Transverse colon (tissue), 4 donors: ENCODE data around the gene CD8B2. TPM values are rescaled to one million over a fixed set of nuclear protein-coding genes. Genes with fewer than 3 reads are reported as not detected.

Source experiments
- DNase-seq: peaks from one replicate; pipeline ENCODE4 v3.0.0-alpha.2; 2019
- H3K27ac ChIP-seq, 4 donors: fragments of 200-600 bp; sonication (generic); 2 replicates each; pipeline ENCODE4 v1.5.1; 2016 to 2018; ENCODE audit warnings: inconsistent platforms in 4 of 4
- H3K27me3 ChIP-seq: fragments of 200-600 bp; sonication (generic); 2 replicates; pipeline ENCODE4 v1.5.1; 2017; ENCODE audit warnings: inconsistent platforms
- H3K36me3 ChIP-seq, 4 donors: fragments of 200-600 bp; sonication (generic); 2 replicates each; pipeline ENCODE4 v1.5.1; 2017 to 2019; ENCODE audit warnings: inconsistent platforms in 4 of 4
- H3K4me1 ChIP-seq, 4 donors: fragments of 200-600 bp; sonication (generic); 2 replicates each; pipeline ENCODE4 v1.5.1; 2017 to 2020; ENCODE audit warnings: inconsistent platforms in 4 of 4
- H3K4me3 ChIP-seq, 4 donors: fragments of 200-600 bp; sonication (generic); 1 replicate in 1 of 4; 2 replicates in 3 of 4; pipeline versions ENCODE4 v1.5.1 to v1.6.1; 2017 to 2019; ENCODE audit warnings: inconsistent platforms in 4 of 4
- H3K9me3 ChIP-seq, 2 donors: fragments of 200-600 bp; sonication (generic); 2 replicates each; pipeline ENCODE4 v1.5.1; 2017 to 2019; ENCODE audit warnings: inconsistent platforms in 2 of 2
- EP300 ChIP-seq: sonication (generic); formaldehyde crosslinking; IDR thresholded peaks from one replicate; pipeline ENCODE4 v1.6.1; 2017; ENCODE audit warnings: antibody characterized with exemption, low read depth
- POLR2A ChIP-seq: fragments of 450-650 bp; IDR thresholded peaks from one replicate; pipeline ENCODE4 v1.6.1; 2016; ENCODE audit warnings: antibody characterized with exemption, mild to moderate bottlenecking, moderate library complexity
- POLR2AphosphoS5 ChIP-seq, 3 donors: sonication (generic); formaldehyde crosslinking; IDR thresholded peaks; one replicate each; pipeline ENCODE4 v1.6.1; 2016; ENCODE audit warnings: antibody characterized with exemption in 3 of 3
- WGBS, 2 donors: methylation state at CpG; one replicate each; pipeline ENCODE4 v1.1.5; 2018; ENCODE audit warnings: low coverage in 1 of 2; 5-methylcytosine and 5-hydroxymethylcytosine counted together
- in situ Hi-C, 4 donors: fragments of 200-750 bp; cut with MboI; loops; one replicate each; pipeline versions ENCODE4 v1.15.0 to v1.15.1; 2017; ENCODE audit warnings: low sequenced_read_pairs in 3 of 4, low pct_ligation_motif_present in 1 of 4, low pct_unique_long_range_greater_than_20kb in 1 of 4
- intact Hi-C: fragments of 100-400 bp; cut with DNase I; formaldehyde crosslinking; loops from one replicate; pipeline ENCODE4 v1.15.1; 2023; ENCODE audit warnings: low total_unique reads
- total RNA-seq, 4 donors: library from RNA; depleted of rRNA; stranded (reverse); fragments of >200 nt; gene quantifications; one replicate each; pipeline ENCODE4 v1.1.0, GENCODE V29; 2016
- TF ChIP-seq, protein P1 (sequence below), 5 experiments: fragments of 200-600 bp in 3 of 5; fragments of 450-650 bp in 2 of 5; sonication (generic) in 3 of 5; IDR thresholded peaks; 1 replicate in 2 of 5; 2 replicates in 3 of 5; pipeline ENCODE4 v1.5.1; 2016 to 2017; ENCODE audit warnings: antibody characterized with exemption in 5 of 5, inconsistent platforms in 3 of 5, mild to moderate bottlenecking in 2 of 5, moderate library complexity in 1 of 5

Gene CD8B2
- total RNA-seq, 4 donors from 2014 or later, result not detected

DNA sequence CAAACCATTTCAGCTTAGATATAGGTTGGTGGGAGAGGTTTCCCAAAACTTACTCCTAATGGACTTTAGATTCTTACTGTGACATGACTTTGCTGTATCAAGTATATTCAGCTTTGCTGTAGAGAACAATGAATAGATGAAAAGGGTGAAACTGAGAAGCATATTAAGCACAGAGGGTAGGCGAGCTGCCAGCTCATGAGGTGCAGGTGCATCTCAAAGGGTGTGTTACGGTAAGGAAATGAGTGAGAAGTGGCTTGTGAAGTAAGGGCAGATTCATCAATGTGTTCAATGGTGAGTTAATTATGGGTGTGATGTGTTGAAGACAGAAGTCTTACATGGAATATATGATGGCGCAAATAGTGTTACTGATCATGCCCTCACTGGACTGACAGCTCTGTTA lies 49.3 kb downstream of the CD8B2 start:
- H3K27me3 ChIP-seq, result no peaks in the 10 kb centered on the region
- H3K4me3 ChIP-seq, result no peak overlapping the region
- H3K27ac ChIP-seq, result no peak overlapping the region
- in situ Hi-C loops (loop anchor here in 1 of 4 donors (25.0 kb wide), 1 partner anchor 424 kb away; no protein-coding TSS in a partner anchor), intact Hi-C loops (loop anchor here (10.0 kb wide), 1 partner anchor 432 kb away; no protein-coding TSS in a partner anchor)
- 57 to 71% methylated on average over 2 to 3 of the region's 3 CpGs for WGBS, 2 donors
- H3K4me1 ChIP-seq, result no peaks in the 10 kb centered on the region
- TF ChIP-seq POLR2A (no peak), POLR2AphosphoS5 (IDR thresholded peaks at IDR 0.05) (no peak), EP300 (no peak)
- TF ChIP-seq, protein P1, sequence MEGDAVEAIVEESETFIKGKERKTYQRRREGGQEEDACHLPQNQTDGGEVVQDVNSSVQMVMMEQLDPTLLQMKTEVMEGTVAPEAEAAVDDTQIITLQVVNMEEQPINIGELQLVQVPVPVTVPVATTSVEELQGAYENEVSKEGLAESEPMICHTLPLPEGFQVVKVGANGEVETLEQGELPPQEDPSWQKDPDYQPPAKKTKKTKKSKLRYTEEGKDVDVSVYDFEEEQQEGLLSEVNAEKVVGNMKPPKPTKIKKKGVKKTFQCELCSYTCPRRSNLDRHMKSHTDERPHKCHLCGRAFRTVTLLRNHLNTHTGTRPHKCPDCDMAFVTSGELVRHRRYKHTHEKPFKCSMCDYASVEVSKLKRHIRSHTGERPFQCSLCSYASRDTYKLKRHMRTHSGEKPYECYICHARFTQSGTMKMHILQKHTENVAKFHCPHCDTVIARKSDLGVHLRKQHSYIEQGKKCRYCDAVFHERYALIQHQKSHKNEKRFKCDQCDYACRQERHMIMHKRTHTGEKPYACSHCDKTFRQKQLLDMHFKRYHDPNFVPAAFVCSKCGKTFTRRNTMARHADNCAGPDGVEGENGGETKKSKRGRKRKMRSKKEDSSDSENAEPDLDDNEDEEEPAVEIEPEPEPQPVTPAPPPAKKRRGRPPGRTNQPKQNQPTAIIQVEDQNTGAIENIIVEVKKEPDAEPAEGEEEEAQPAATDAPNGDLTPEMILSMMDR (IDR thresholded peaks at IDR 0.05), result no peak
- no peaks in the 10 kb centered on the region for H3K36me3 ChIP-seq
- H3K9me3 ChIP-seq, result no peaks in the 10 kb centered on the region
- no peak for DNase-seq

- WGBS, 2 donors, result 70 to 80% methylated on average over 1 to 4 of the region's 4 CpGs
- Histone ChIP-seq H3K36me3 (no peaks in the 10 kb centered on the region), H3K27me3 (peaks cover 1% of the 10 kb centered on the region), H3K4me1 (no peaks in the 10 kb centered on the region), H3K9me3 (no peaks in the 10 kb centered on the region), H3K27ac (no peak overlapping the region), H3K4me3 (no peak overlapping the region)
- in situ Hi-C loops, result loop anchor here in 1 of 4 donors (25.0 kb wide), 1 partner anchor 425 kb away; no protein-coding TSS in a partner anchor
- DNase-seq, result no peak
- intact Hi-C loops, result loop anchor here (10.0 kb wide), 1 partner anchor 432 kb away; no protein-coding TSS in a partner anchor
- TF ChIP-seq EP300 (no peak), POLR2A (no peak), POLR2AphosphoS5 (IDR thresholded peaks at IDR 0.05) (no peak)
- TF ChIP-seq, protein P1 (IDR thresholded peaks at IDR 0.05), result no peak
Measured at GRCh38 chr2:106537047-106537446, 49.9 kb downstream of the CD8B2 start.

- H3K4me3 ChIP-seq, result no peak overlapping the region
- no peaks in the 10 kb centered on the region for H3K9me3 ChIP-seq
- intact Hi-C loops, result loop anchor here (10.0 kb wide), 1 partner anchor 433 kb away; no protein-coding TSS in a partner anchor
- no peak for DNase-seq
- WGBS, 2 donors, result 43 to 89% methylated on average over 1 to 10 of the region's 10 CpGs
- in situ Hi-C loops, result loop anchor here in 1 of 4 donors (25.0 kb wide), 1 partner anchor 425 kb away; no protein-coding TSS in a partner anchor
- peaks cover 0 to under 1% (median 0%) of the 10 kb centered on the region in 4 donors for H3K4me1 ChIP-seq
- TF ChIP-seq, protein P1 (IDR thresholded peaks at IDR 0.05), result no peak
- TF ChIP-seq POLR2A (no peak), EP300 (no peak), POLR2AphosphoS5 (IDR thresholded peaks at IDR 0.05) (no peak)
- peaks cover 3% of the 10 kb centered on the region for H3K27me3 ChIP-seq
- no peaks in the 10 kb centered on the region for H3K36me3 ChIP-seq
- H3K27ac ChIP-seq, result no peak overlapping the region
Measured at GRCh38 chr2:106537791-106538191, 50.6 kb downstream of the CD8B2 start.

- Histone ChIP-seq H3K4me3 (no peak overlapping the region), H3K9me3 (no peaks in the 10 kb centered on the region), H3K27ac (no peak overlapping the region), H3K27me3 (peaks cover 8% of the 10 kb centered on the region), H3K36me3 (no peaks in the 10 kb centered on the region), H3K4me1 (peaks cover 0 to 6% (median 2%) of the 10 kb centered on the region in 4 donors)
- in situ Hi-C loops, result loop anchor here in 3 of 4 donors (10.0 to 25.0 kb wide), 2 partner anchors 429 to 436 kb away; no protein-coding TSS in a partner anchor
- WGBS, 2 donors, result 91 to 100% methylated on average over 2 to 5 of the region's 5 CpGs
- intact Hi-C loops, result no loop called here
- TF ChIP-seq POLR2A (no peak), EP300 (no peak), POLR2AphosphoS5 (IDR thresholded peaks at IDR 0.05) (no peak)
- TF ChIP-seq, protein P1 (IDR thresholded peaks at IDR 0.05), result no peak
- no peak for DNase-seq
Measured at GRCh38 chr2:106540886-106541285, 53.7 kb downstream of the CD8B2 start.
